Gastroesophageal sphincter (tissue), 4 donors: ENCODE data around the gene RIOK2. TPM values are rescaled to one million over a fixed set of nuclear protein-coding genes. Genes with fewer than 3 reads are reported as not detected.
"Not testable (repeated sequence)": the region's sequence is repeated elsewhere in the genome, so short reads cannot be mapped to it uniquely, and the experiment has no call there.

Source experiments
- ATAC-seq: fragments of 150-250 bp; one replicate; pipeline ENCODE4 v1.9.1; 2016; ENCODE audit warnings: mild to moderate bottlenecking, moderate library complexity
- H3K27ac ChIP-seq, 4 donors: fragments of 200-600 bp; sonication (generic) in 3 of 4; 1 replicate in 3 of 4; 2 replicates in 1 of 4; pipeline ENCODE4 v1.5.1; 2016 to 2019
- H3K27me3 ChIP-seq: fragments of 200-600 bp; sonication (generic); one replicate; pipeline ENCODE4 v1.5.1; 2019
- H3K36me3 ChIP-seq, 2 donors: fragments of 200-600 bp; sonication (generic); one replicate each; pipeline ENCODE4 v1.5.1; 2019; ENCODE audit warnings: control low read depth in 1 of 2
- H3K4me1 ChIP-seq, 3 donors: fragments of 200-600 bp; sonication (generic); 1 replicate in 2 of 3; 2 replicates in 1 of 3; pipeline ENCODE4 v1.5.1; 2016 to 2019; ENCODE audit warnings: control low read depth in 2 of 3
- H3K4me3 ChIP-seq, 2 donors: fragments of 200-600 bp; sonication (generic); one replicate each; pipeline ENCODE4 v1.5.1; 2019; ENCODE audit warnings: mild to moderate bottlenecking in 1 of 2, moderate library complexity in 1 of 2
- H3K9me3 ChIP-seq, 3 donors: fragments of 200-600 bp; sonication (generic); one replicate each; pipeline ENCODE4 v1.5.1; 2017 to 2019; ENCODE audit warnings: control low read depth in 2 of 3
- CTCF ChIP-seq, 4 experiments: fragments of 200-600 bp in 2 of 4; fragments of 450-650 bp in 2 of 4; sonication (generic) in 1 of 4; IDR thresholded peaks; one replicate each; pipeline ENCODE4 v1.5.1; 2017 to 2019; ENCODE audit warnings: antibody characterized with exemption in 4 of 4, mild to moderate bottlenecking in 2 of 4, moderate library complexity in 2 of 4
- EP300 ChIP-seq: sonication (generic); formaldehyde crosslinking; IDR thresholded peaks from one replicate; pipeline ENCODE4 v1.6.1; 2017; ENCODE audit warnings: antibody characterized with exemption, mild to moderate bottlenecking
- POLR2A ChIP-seq, 2 donors: fragments of 450-650 bp; IDR thresholded peaks; one replicate each; pipeline ENCODE4 v1.6.1; 2017; ENCODE audit warnings: antibody characterized with exemption in 2 of 2, mild to moderate bottlenecking in 2 of 2, moderate library complexity in 1 of 2
- POLR2AphosphoS5 ChIP-seq: sonication (generic); formaldehyde crosslinking; IDR thresholded peaks from one replicate; pipeline ENCODE4 v1.6.1; 2017; ENCODE audit warnings: antibody characterized with exemption
- WGBS, 2 donors: methylation state at CpG; one replicate each; pipeline ENCODE4 v1.1.5; 2018; ENCODE audit warnings: low coverage in 1 of 2; 5-methylcytosine and 5-hydroxymethylcytosine counted together
- total RNA-seq, 4 donors: library from RNA; depleted of rRNA; stranded (reverse); fragments of >200 nt; gene quantifications; one replicate each; pipeline ENCODE4 v1.1.0, GENCODE V29; 2016

RIOK2 gene
- total RNA-seq, 4 donors from 2014 or later: 11.2 to 45.9 (median 26.0) TPM

GRCh38 chr5:97141031-97141430 is 42.0 kb downstream of the RIOK2 start:
- Histone ChIP-seq H3K36me3 (no peaks in the 10 kb centered on the region), H3K27ac (no peak overlapping the region), H3K4me1 (peaks cover 0 to 7% (median 0%) of the 10 kb centered on the region in 3 donors), H3K4me3 (no peak overlapping the region), H3K9me3 (no peaks in the 10 kb centered on the region), H3K27me3 (no peaks in the 10 kb centered on the region)
- no peak for ATAC-seq
- no peak for TF ChIP-seq POLR2AphosphoS5
- TF ChIP-seq POLR2A (IDR thresholded peaks at IDR 0.05): no peak
- TF ChIP-seq EP300: no peak
- TF ChIP-seq CTCF (IDR thresholded peaks at IDR 0.05): no peak
- WGBS, 2 donors: 51 to 55% methylated on average over 4 of the region's 4 CpGs

- H3K4me3 ChIP-seq, H3K9me3 ChIP-seq, H3K36me3 ChIP-seq, H3K27ac ChIP-seq, ATAC-seq, H3K4me1 ChIP-seq, H3K27me3 ChIP-seq: not testable (repeated sequence)
- 80% methylated on average over 1 of the region's 1 CpG; no CpG with 5 or more reads in 1 of the 2 donors for WGBS, 2 donors
Measured at GRCh38 chr5:97140250-97140649, 42.8 kb downstream of the RIOK2 start.

GRCh38 chr5:97136475-97136874 is 46.6 kb downstream of the RIOK2 start:
- 82 to 92% methylated on average over 3 to 4 of the region's 4 CpGs for WGBS, 2 donors

GRCh38 chr5:97135868-97136267 is 47.2 kb downstream of the RIOK2 start:
- no peak for TF ChIP-seq EP300
- no peak for TF ChIP-seq POLR2A (IDR thresholded peaks at IDR 0.05)
- TF ChIP-seq POLR2AphosphoS5: no peak
- no peak for TF ChIP-seq CTCF (IDR thresholded peaks at IDR 0.05)
- H3K9me3 ChIP-seq: no peaks in the 10 kb centered on the region
- no peaks in the 10 kb centered on the region for H3K36me3 ChIP-seq
- H3K27ac ChIP-seq: no peak overlapping the region
- WGBS, 2 donors: 72 to 100% methylated on average over 1 to 2 of the region's 4 CpGs
- ATAC-seq: no peak
- H3K4me1 ChIP-seq: no peaks in the 10 kb centered on the region
- no peak overlapping the region for H3K4me3 ChIP-seq
- no peaks in the 10 kb centered on the region for H3K27me3 ChIP-seq

More at GRCh38 chr5:97136475-97136874, 46.6 kb downstream of the RIOK2 start:
- TF ChIP-seq CTCF (IDR thresholded peaks at IDR 0.05) (no peak), POLR2AphosphoS5 (no peak), POLR2A (IDR thresholded peaks at IDR 0.05) (no peak), EP300 (no peak)
- Histone ChIP-seq H3K4me3 (no peak overlapping the region), H3K27ac (no peak overlapping the region), H3K4me1 (no peaks in the 10 kb centered on the region), H3K9me3 (no peaks in the 10 kb centered on the region), H3K36me3 (no peaks in the 10 kb centered on the region), H3K27me3 (no peaks in the 10 kb centered on the region)
- no peak for ATAC-seq

GRCh38 chr5:97134634-97135033 is 48.4 kb downstream of the RIOK2 start:
- Histone ChIP-seq H3K4me1 (no peaks in the 10 kb centered on the region), H3K4me3 (no peak overlapping the region), H3K9me3 (no peaks in the 10 kb centered on the region), H3K27ac (no peak overlapping the region), H3K36me3 (no peaks in the 10 kb centered on the region), H3K27me3 (no peaks in the 10 kb centered on the region)
- no peak for ATAC-seq
- WGBS, 2 donors: 74 to 92% methylated on average over 2 of the region's 3 CpGs
- no peak for TF ChIP-seq EP300
- no peak for TF ChIP-seq POLR2A (IDR thresholded peaks at IDR 0.05)
- TF ChIP-seq POLR2AphosphoS5: no peak
- TF ChIP-seq CTCF (IDR thresholded peaks at IDR 0.05): no peak
